HL-60/S4 treated with retinoic acid at 250 ng/mL for 4 days and 3 days (cell line): Measurements from ENCODE around the gene CGNL1.

ENCODE experiments used
- in situ Hi-C: fragments of 300-500 bp; cut with MboI; formaldehyde crosslinking; loops from 2 replicates; pipeline ENCODE4 v1.7.0; 2022; ENCODE audit warnings: low sequenced_read_pairs

Gene CGNL1

GRCh38 chr15:57586661-57587424 is 210.5 kb downstream of the CGNL1 start:
- in situ Hi-C loops: no loop called here

GRCh38 chr15:57589281-57589680 is 213.0 kb downstream of the CGNL1 start:
- in situ Hi-C loops: no loop called here

- in situ Hi-C loops: no loop called here
Observed at GRCh38 chr15:57589754-57590153, 213.4 kb downstream of the CGNL1 start.

GRCh38 chr15:57591237-57591821 is 215.0 kb downstream of the CGNL1 start:
- in situ Hi-C loops: no loop called here

- in situ Hi-C loops: no loop called here
Observed at GRCh38 chr15:57591822-57592367, 215.6 kb downstream of the CGNL1 start, which contains the start of gene MYZAP. MYZAP (plus strand) TSS chr15:57591904; CDS start chr15:57592035, 131 bp downstream.

GRCh38 chr15:57592426-57592825 is 216.1 kb downstream of the CGNL1 start:
- in situ Hi-C loops: no loop called here

GRCh38 chr15:57592836-57593420 is 216.6 kb downstream of the CGNL1 start:
- in situ Hi-C loops: no loop called here

- in situ Hi-C loops: no loop called here
Observed at GRCh38 chr15:57594479-57594878, 218.2 kb downstream of the CGNL1 start.

- in situ Hi-C loops: no loop called here
Observed at GRCh38 chr15:57595011-57595866, 218.9 kb downstream of the CGNL1 start.

- in situ Hi-C loops: no loop called here
Observed at GRCh38 chr15:57596301-57596855, 220.1 kb downstream of the CGNL1 start.

- in situ Hi-C loops: no loop called here
Observed at GRCh38 chr15:57596978-57597377, 220.7 kb downstream of the CGNL1 start.

GRCh38 chr15:57597431-57597830 is 221.1 kb downstream of the CGNL1 start:
- in situ Hi-C loops: no loop called here

- in situ Hi-C loops: no loop called here
Observed at GRCh38 chr15:57598346-57598745, 222.0 kb downstream of the CGNL1 start.

- in situ Hi-C loops: no loop called here
Observed at GRCh38 chr15:57599296-57599810, 223.0 kb downstream of the CGNL1 start.

GRCh38 chr15:57600197-57600596 is 223.9 kb downstream of the CGNL1 start:
- in situ Hi-C loops: no loop called here
